Mesothelial cell of epicardium (in vitro differentiated cells): ENCODE measurements around the gene MACROD2. TPM values are rescaled to one million over a fixed set of nuclear protein-coding genes. Genes with fewer than 3 reads are reported as not detected.

Experiments used
- DNase-seq, 2 experiments: peaks; one replicate each; pipeline ENCODE4 v3.0.0; 2021; ENCODE audit warnings: low spot score in 2 of 2; ENCODE audit not compliant: unreplicated experiment in 2 of 2
- H3K27ac Mint-ChIP-seq: 2 replicates; pipeline ENCODE4 v1.8.0; 2021; ENCODE audit warnings: mixed read lengths
- H3K27me3 Mint-ChIP-seq: 2 replicates; pipeline ENCODE4 v1.8.0; 2021; ENCODE audit warnings: low read depth, mixed read lengths
- H3K36me3 Mint-ChIP-seq: 2 replicates; pipeline ENCODE4 v1.8.0; 2021; ENCODE audit warnings: mixed read lengths
- H3K4me1 Mint-ChIP-seq: 2 replicates; pipeline ENCODE4 v1.8.0; 2021; ENCODE audit warnings: mixed read lengths
- H3K4me3 Mint-ChIP-seq: 2 replicates; pipeline ENCODE4 v1.8.0; 2021; ENCODE audit warnings: mild to moderate bottlenecking, moderate library complexity, mixed read lengths
- H3K9me3 Mint-ChIP-seq: 2 replicates; pipeline ENCODE4 v1.8.0; 2021; ENCODE audit warnings: mixed read lengths
- total RNA-seq: library from RNA; stranded (reverse); gene quantifications from 3 replicates; pipeline ENCODE4 v1.2.1, GENCODE V29; 2021
- TF ChIP-seq, protein P1 (sequence below): fragments of 200-600 bp; sonication (generic); IDR thresholded peaks from one replicate; pipeline ENCODE4 v1.5.0; 2021; ENCODE audit warnings: antibody characterized with exemption; ENCODE audit not compliant: unreplicated experiment

MACROD2 gene
- total RNA-seq, 1 donor from 2014 or later, result 10.0 TPM

DNA sequence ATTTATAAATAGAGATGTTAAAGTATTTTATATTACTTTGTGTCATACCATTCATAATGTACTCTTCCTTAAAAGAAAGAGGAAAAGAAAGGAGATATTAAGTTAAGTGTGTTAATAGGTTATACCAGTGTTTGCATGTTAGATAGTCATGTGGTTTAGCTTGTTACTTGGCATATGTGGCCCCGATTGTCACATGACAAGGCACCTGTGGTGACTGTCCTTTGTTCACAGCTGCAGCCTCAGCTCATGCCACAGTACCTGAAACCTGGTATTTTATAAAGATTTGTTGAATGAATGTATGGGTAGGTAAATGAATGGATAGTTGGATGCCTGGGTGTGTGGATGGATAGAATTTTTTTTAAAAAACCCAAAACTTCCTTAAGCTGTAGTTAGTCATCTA is 648.2 kb downstream of the MACROD2 start:
- H3K27ac Mint-ChIP-seq, result no peak overlapping the region
- no peak overlapping the region for H3K4me3 Mint-ChIP-seq
- TF ChIP-seq, protein P1, sequence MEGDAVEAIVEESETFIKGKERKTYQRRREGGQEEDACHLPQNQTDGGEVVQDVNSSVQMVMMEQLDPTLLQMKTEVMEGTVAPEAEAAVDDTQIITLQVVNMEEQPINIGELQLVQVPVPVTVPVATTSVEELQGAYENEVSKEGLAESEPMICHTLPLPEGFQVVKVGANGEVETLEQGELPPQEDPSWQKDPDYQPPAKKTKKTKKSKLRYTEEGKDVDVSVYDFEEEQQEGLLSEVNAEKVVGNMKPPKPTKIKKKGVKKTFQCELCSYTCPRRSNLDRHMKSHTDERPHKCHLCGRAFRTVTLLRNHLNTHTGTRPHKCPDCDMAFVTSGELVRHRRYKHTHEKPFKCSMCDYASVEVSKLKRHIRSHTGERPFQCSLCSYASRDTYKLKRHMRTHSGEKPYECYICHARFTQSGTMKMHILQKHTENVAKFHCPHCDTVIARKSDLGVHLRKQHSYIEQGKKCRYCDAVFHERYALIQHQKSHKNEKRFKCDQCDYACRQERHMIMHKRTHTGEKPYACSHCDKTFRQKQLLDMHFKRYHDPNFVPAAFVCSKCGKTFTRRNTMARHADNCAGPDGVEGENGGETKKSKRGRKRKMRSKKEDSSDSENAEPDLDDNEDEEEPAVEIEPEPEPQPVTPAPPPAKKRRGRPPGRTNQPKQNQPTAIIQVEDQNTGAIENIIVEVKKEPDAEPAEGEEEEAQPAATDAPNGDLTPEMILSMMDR, result no peak
- no peaks in the 10 kb centered on the region for H3K27me3 Mint-ChIP-seq
- peaks cover 18% of the 10 kb centered on the region for H3K36me3 Mint-ChIP-seq
- no peaks in the 10 kb centered on the region for H3K4me1 Mint-ChIP-seq
- H3K9me3 Mint-ChIP-seq, result peaks cover 32% of the 10 kb centered on the region
- DNase-seq, result no peak

DNA sequence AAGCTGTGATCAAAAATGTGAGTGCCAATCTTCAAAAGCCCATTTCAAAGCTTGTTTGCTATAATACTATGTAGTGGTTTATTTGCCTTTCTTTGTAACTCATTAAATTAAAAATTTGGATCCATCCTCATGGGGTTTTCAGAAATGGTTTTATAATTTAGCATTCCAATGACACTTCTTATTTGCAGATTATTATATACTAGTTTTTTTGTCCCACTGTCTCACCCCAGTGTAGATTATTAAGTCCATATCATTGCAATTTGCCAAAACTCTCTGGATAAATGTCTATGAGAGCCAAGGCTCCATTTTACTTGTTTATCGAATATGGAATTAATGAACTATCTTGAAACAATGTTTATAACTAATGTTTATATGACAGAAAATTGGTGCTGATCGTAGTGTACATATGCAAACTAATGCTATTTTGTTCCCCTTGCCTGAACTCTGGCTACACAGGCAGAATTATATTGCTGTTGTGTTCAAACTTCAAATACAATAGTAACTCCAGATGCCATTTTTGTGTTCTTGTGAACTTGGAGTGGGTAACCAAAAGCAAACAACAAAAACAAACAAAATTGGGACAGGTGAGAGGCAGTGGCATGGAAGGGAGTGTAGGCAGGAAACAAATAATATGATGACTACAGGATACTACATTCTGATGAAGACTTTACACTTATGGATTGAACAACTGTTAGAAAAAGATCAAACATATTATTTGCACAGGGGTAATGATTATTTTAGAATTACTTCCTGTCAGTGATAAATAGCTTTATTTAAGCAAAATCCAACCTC is 649.2 kb downstream of the MACROD2 start:
- Mint-ChIP-seq H3K4me3 (no peak overlapping the region), H3K27ac (no peak overlapping the region), H3K9me3 (peaks cover 28% of the 10 kb centered on the region), H3K36me3 (peaks cover 16% of the 10 kb centered on the region), H3K27me3 (no peaks in the 10 kb centered on the region), H3K4me1 (no peaks in the 10 kb centered on the region)
- no peak for DNase-seq
- TF ChIP-seq, protein P1, result no peak

DNA sequence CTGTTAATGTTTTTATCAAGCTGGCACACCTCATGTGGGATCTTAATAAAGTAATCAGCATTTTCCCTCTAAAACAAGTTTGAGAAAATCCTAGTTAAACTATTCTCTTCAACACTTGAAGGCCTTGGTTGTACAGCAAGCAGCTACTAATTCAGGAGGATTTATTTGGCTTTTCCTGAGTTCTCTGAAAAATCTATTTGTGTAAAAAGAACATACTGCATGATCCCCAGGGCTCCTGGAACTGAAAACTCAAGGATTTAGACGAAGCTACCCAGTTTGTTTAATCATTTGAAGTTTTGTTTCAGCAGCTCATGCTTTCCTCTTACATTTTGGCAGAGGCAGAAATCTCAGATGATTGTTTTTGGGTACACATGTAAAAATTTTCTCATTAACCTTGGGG is 651.7 kb downstream of the MACROD2 start:
- Mint-ChIP-seq H3K4me3 (no peak overlapping the region), H3K27me3 (no peaks in the 10 kb centered on the region), H3K27ac (no peak overlapping the region), H3K4me1 (no peaks in the 10 kb centered on the region), H3K9me3 (peaks cover 6% of the 10 kb centered on the region), H3K36me3 (peaks cover 4% of the 10 kb centered on the region)
- TF ChIP-seq, protein P1, result no peak
- no peak for DNase-seq

DNA sequence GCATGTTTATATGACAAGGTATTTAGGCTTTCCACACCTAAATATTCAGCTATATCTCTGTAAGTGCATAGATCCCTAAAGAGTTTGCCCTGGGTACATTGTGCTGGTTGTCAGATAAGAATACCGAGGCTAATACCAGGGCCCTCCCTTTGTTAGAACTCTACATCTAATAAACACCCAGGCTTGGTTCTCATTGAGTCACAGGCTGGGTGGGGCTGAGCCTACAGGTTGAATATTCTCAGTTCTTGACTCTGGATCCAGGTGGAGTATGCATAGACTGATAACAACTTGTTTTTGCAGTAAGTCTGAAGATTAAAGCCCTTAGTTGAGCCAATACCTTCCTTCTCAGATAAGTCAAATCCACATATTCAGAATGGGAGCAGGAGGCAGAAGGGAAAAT is 654.3 kb downstream of the MACROD2 start:
- DNase-seq, result no peak
- Mint-ChIP-seq H3K4me1 (peaks cover 2% of the 10 kb centered on the region), H3K27me3 (no peaks in the 10 kb centered on the region), H3K9me3 (no peaks in the 10 kb centered on the region), H3K27ac (no peak overlapping the region), H3K36me3 (no peaks in the 10 kb centered on the region), H3K4me3 (no peak overlapping the region)
- TF ChIP-seq, protein P1, result no peak

DNA sequence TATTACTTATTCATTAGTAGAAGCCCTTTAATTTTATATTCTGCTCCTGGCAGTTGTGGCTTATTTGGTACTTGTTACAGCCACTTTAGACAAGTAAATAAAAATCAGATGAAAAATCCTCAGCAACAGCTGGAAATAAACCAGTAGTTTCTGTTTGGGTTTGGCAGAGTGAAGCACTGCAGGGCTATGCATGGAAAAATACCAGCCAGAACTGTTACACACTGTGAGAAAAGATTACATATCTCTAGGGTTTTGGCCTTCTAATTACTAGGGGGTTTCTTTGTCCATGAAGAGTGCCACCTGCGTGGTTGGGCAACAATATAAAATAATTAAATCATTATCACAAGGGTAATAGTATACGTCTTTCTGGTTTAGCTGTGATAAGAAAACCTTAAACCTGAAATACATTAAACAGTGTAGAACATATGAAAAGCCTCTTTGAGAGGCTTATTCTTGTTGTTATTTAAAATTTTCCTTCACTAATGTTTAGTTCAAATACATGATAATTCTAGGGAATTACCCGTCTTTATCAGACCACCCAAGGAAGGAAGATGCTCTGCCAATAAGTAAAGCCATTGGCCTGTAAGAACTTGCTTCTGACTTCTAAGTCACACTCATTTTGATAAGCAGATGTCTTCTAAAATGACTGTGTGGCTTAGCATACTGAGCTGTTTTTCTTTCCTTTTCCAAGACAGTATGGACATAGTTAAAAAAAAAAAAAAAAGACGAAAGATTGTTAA is 662.1 kb downstream of the MACROD2 start:
- TF ChIP-seq, protein P1, result no peak
- Mint-ChIP-seq H3K27me3 (no peaks in the 10 kb centered on the region), H3K4me1 (peaks cover 24% of the 10 kb centered on the region), H3K4me3 (no peak overlapping the region), H3K27ac (no peak overlapping the region), H3K9me3 (peaks cover 15% of the 10 kb centered on the region), H3K36me3 (peaks cover 5% of the 10 kb centered on the region)
- DNase-seq, result no peak
